ENCODE measurements around the gene MRPS5.

DNA sequence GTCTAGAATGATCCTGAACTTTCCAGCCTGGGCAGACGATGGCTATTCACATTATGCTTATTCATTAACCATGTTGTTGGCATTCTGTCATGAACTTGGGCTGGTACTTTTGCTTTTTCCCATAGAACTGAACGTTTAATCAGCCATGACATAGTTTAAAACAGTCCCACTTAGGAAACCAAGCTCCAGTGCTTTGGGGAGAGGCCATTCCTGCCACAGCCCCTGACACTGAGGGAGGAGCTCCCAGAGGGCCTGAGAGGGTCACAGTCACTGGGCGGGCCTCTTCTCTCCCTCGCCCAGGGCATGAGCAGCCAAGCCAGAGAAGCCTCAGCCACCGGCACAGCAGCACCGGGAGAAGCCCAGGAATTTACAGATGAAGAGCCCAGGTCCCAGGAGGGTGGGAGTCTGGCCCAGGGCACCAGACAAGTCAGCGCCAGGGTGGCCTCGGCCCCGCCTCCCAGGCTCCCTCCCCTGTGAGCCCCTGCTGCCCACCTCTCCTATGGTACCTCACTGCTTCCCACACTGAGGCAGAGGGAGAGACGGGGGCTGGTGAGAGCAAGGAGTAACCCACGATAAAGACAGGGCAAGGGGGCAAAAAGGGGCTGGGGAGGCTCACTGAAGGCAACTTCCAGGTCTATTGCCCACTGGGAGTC lies 62.5 kb downstream of the MRPS5 start:
- TF ChIP-seq POLR2A (IDR thresholded peaks at IDR 0.05), result no peak
- TF ChIP-seq, protein P1, sequence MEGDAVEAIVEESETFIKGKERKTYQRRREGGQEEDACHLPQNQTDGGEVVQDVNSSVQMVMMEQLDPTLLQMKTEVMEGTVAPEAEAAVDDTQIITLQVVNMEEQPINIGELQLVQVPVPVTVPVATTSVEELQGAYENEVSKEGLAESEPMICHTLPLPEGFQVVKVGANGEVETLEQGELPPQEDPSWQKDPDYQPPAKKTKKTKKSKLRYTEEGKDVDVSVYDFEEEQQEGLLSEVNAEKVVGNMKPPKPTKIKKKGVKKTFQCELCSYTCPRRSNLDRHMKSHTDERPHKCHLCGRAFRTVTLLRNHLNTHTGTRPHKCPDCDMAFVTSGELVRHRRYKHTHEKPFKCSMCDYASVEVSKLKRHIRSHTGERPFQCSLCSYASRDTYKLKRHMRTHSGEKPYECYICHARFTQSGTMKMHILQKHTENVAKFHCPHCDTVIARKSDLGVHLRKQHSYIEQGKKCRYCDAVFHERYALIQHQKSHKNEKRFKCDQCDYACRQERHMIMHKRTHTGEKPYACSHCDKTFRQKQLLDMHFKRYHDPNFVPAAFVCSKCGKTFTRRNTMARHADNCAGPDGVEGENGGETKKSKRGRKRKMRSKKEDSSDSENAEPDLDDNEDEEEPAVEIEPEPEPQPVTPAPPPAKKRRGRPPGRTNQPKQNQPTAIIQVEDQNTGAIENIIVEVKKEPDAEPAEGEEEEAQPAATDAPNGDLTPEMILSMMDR (IDR thresholded peaks at IDR 0.05), result no peak
- no peak for TF ChIP-seq POLR2AphosphoS5 (IDR thresholded peaks at IDR 0.05)

All from breast epithelium (tissue), 3 donors.